H9 (cell line): ENCODE measurements around the gene ANKDD1A. TPM values are rescaled to one million over a fixed set of nuclear protein-coding genes. Genes with fewer than 3 reads are reported as not detected.
A peak's percentile ranks its signal among the peaks of the same experiment; 100 is the strongest.

Experiments
- DNase-seq: peaks from one replicate; pipeline ENCODE4 v3.0.0-alpha.2; 2017
- H2AFZ ChIP-seq: one replicate; pipeline ENCODE4 v1.6.1; 2013; ENCODE audit warnings: mild to moderate bottlenecking, low read length, control low read depth, moderate library complexity
- H2AK5ac ChIP-seq: 2 replicates; pipeline ENCODE4 v1.6.1; 2013; ENCODE audit warnings: low read length, control low read depth, mixed read lengths; ENCODE audit not compliant: insufficient read length
- H2BK120ac ChIP-seq: one replicate; pipeline ENCODE4 v1.6.1; 2013; ENCODE audit warnings: low read depth, mild to moderate bottlenecking, low read length, control low read depth, inconsistent platforms; ENCODE audit not compliant: poor library complexity, severe bottlenecking
- H2BK12ac ChIP-seq: 2 replicates; pipeline ENCODE4 v1.6.1; 2013; ENCODE audit warnings: low read length, control low read depth, mixed read lengths, low read depth; ENCODE audit not compliant: insufficient read length
- H2BK15ac ChIP-seq: 2 replicates; pipeline ENCODE4 v1.6.1; 2013; ENCODE audit warnings: low read depth, low read length, control low read depth
- H2BK20ac ChIP-seq: one replicate; pipeline ENCODE4 v1.6.1; 2013; ENCODE audit warnings: low read depth, mild to moderate bottlenecking, low read length, control low read depth, inconsistent platforms; ENCODE audit not compliant: poor library complexity, severe bottlenecking
- H2BK5ac ChIP-seq: 2 replicates; pipeline ENCODE4 v1.6.1; 2013; ENCODE audit warnings: low read length, control low read depth, mixed read lengths; ENCODE audit not compliant: insufficient read length
- H3K14ac ChIP-seq: 2 replicates; pipeline ENCODE4 v1.6.1; 2013; ENCODE audit warnings: low read length, control low read depth; ENCODE audit not compliant: insufficient read depth
- H3K18ac ChIP-seq: 2 replicates; pipeline ENCODE4 v1.6.1; 2013; ENCODE audit warnings: low read depth, mild to moderate bottlenecking, mixed read lengths, low read length, control low read depth; ENCODE audit not compliant: insufficient read length
- H3K23ac ChIP-seq: 2 replicates; pipeline ENCODE4 v1.6.1; 2013; ENCODE audit warnings: low read length, control low read depth, mixed read lengths, low read depth; ENCODE audit not compliant: insufficient read length
- H3K23me2 ChIP-seq: 2 replicates; pipeline ENCODE4 v1.6.1; 2013; ENCODE audit warnings: low read depth, mild to moderate bottlenecking, mixed read lengths, low read length, control low read depth; ENCODE audit not compliant: insufficient read length, poor library complexity, severe bottlenecking
- H3K27ac ChIP-seq: 2 replicates; pipeline ENCODE4 v1.5.1; 2013; ENCODE audit warnings: low read length, control low read depth, mixed read lengths, low read depth; ENCODE audit not compliant: insufficient read length
- H3K27me3 ChIP-seq: 2 replicates; pipeline ENCODE4 v1.6.1; 2013; ENCODE audit warnings: low read length, control low read depth, inconsistent platforms; ENCODE audit not compliant: insufficient read depth
- H3K4ac ChIP-seq: 2 replicates; pipeline ENCODE4 v1.6.1; 2013; ENCODE audit warnings: low read depth, mild to moderate bottlenecking, control low read depth, inconsistent platforms, low read length, moderate library complexity
- H3K4me1 ChIP-seq: 2 replicates; pipeline ENCODE4 v1.6.1; 2013; ENCODE audit warnings: low read length, control low read depth, inconsistent platforms; ENCODE audit not compliant: insufficient read depth
- H3K4me2 ChIP-seq: 2 replicates; pipeline ENCODE4 v1.6.1; 2013; ENCODE audit warnings: low read length, control low read depth, mixed read lengths; ENCODE audit not compliant: insufficient read length, insufficient read depth
- H3K56ac ChIP-seq: 2 replicates; pipeline ENCODE4 v1.6.1; 2013; ENCODE audit warnings: low read depth, mild to moderate bottlenecking, mixed read lengths, low read length, control low read depth; ENCODE audit not compliant: insufficient read length
- H3K79me1 ChIP-seq: 2 replicates; pipeline ENCODE4 v1.6.1; 2013; ENCODE audit warnings: low read depth, mild to moderate bottlenecking, moderate library complexity, low read length, control low read depth, inconsistent platforms; ENCODE audit not compliant: insufficient read depth, poor library complexity, severe bottlenecking
- H3K79me2 ChIP-seq: 2 replicates; pipeline ENCODE4 v1.6.1; 2013; ENCODE audit warnings: low read length, control low read depth, inconsistent platforms; ENCODE audit not compliant: insufficient read depth
- H3K9ac ChIP-seq: 2 replicates; pipeline ENCODE4 v1.6.1; 2013; ENCODE audit warnings: low read length, control low read depth, mixed read lengths; ENCODE audit not compliant: insufficient read length; ENCODE audit errors: extremely low read depth
- H3K9me3 ChIP-seq: one replicate; pipeline ENCODE4 v1.6.1; 2013; ENCODE audit warnings: low read depth, low read length, inconsistent platforms; ENCODE audit not compliant: control insufficient read depth
- H3T11ph ChIP-seq: one replicate; pipeline ENCODE4 v1.6.1; 2013; ENCODE audit warnings: mild to moderate bottlenecking, low read length, control low read depth, inconsistent platforms
- H4K20me1 ChIP-seq: one replicate; pipeline ENCODE4 v1.6.1; 2013; ENCODE audit not compliant: control insufficient read depth, insufficient read length, insufficient read depth
- H4K5ac ChIP-seq: 2 replicates; pipeline ENCODE4 v1.6.1; 2013; ENCODE audit warnings: low read depth, mild to moderate bottlenecking, mixed read lengths, low read length, control low read depth; ENCODE audit not compliant: insufficient read length
- H4K8ac ChIP-seq: replicated peaks from 2 replicates; pipeline ENCODE4 v1.6.1; 2013; ENCODE audit warnings: low read length, control low read depth, mixed read lengths, low read depth; ENCODE audit not compliant: insufficient read length
- H4K91ac ChIP-seq: 2 replicates; pipeline ENCODE4 v1.6.1; 2013; ENCODE audit warnings: low read depth, mild to moderate bottlenecking, moderate library complexity, mixed read lengths, low read length, control low read depth; ENCODE audit not compliant: insufficient read length
- H3K27ac Mint-ChIP-seq, 3 experiments: 2 replicates in 2 of 3; 3 replicates in 1 of 3; pipeline ENCODE4 v1.8.0; 2020 to 2021; ENCODE audit warnings: mixed read lengths in 3 of 3, mild to moderate bottlenecking in 1 of 3, moderate library complexity in 1 of 3
- H3K27me3 Mint-ChIP-seq: 2 replicates; pipeline ENCODE4 v1.8.0; 2021; ENCODE audit warnings: low read depth, mild to moderate bottlenecking, moderate library complexity, mixed read lengths
- H3K36me3 Mint-ChIP-seq, 3 experiments: 2 replicates in 2 of 3; 3 replicates in 1 of 3; pipeline ENCODE4 v1.8.0; 2020 to 2021; ENCODE audit warnings: low read depth in 3 of 3, mixed read lengths in 3 of 3; ENCODE audit not compliant: insufficient read depth in 1 of 3
- H3K4me1 Mint-ChIP-seq, 2 experiments: 2 replicates each; pipeline ENCODE4 v1.8.0; 2020; ENCODE audit warnings: mixed read lengths in 2 of 2
- H3K4me3 Mint-ChIP-seq, 2 experiments: 2 replicates in 1 of 2; 3 replicates in 1 of 2; pipeline ENCODE4 v1.8.0; 2020 to 2021; ENCODE audit warnings: mild to moderate bottlenecking in 2 of 2, mixed read lengths in 2 of 2, moderate library complexity in 1 of 2
- H3K9me3 Mint-ChIP-seq, 2 experiments: 2 replicates in 1 of 2; 3 replicates in 1 of 2; pipeline ENCODE4 v1.8.0; 2020; ENCODE audit warnings: mild to moderate bottlenecking in 2 of 2, mixed read lengths in 2 of 2, moderate library complexity in 1 of 2
- CTCF ChIP-seq: fragments of 200-600 bp; sonication (generic); conservative IDR thresholded peaks from 3 replicates; pipeline ENCODE4 v1.8.0; 2021; ENCODE audit warnings: antibody characterized with exemption, mild to moderate bottlenecking
- WGBS: extraction: QIAGEN DNeasy Blood & Tissue Kit; methylation state at CpG from one replicate; pipeline ENCODE4 v1.1.7; 2013; ENCODE audit warnings: missing lambda C conversion rate, low lambda C conversion rate, mixed read lengths; ENCODE audit not compliant: insufficient read length; ENCODE audit errors: extremely low coverage; 5-methylcytosine and 5-hydroxymethylcytosine counted together
- total RNA-seq: library from RNA; stranded (reverse); gene quantifications from 2 replicates; pipeline ENCODE4 v1.2.1, GENCODE V29; 2021

The ANKDD1A gene
- total RNA-seq, 1 experiment from 2014 or later, result 3.7 TPM

- Histone ChIP-seq H3K23me2 (no peaks in the 10 kb centered on the region), H3K27me3 (no peaks in the 10 kb centered on the region), H3K4me1 (no peaks in the 10 kb centered on the region), H4K5ac (no peak overlapping the region), H2BK15ac (no peak overlapping the region), H4K20me1 (no peaks in the 10 kb centered on the region), H2BK5ac (no peak overlapping the region), H2BK20ac (no peak overlapping the region), H4K8ac (no peak overlapping the region), H3K27ac (no peak overlapping the region), H3K9me3 (no peaks in the 10 kb centered on the region), H3T11ph (no peak overlapping the region), H3K4me2 (no peak overlapping the region), H3K56ac (no peak overlapping the region), H2AFZ (no peak overlapping the region), H3K4ac (no peak overlapping the region), H3K23ac (no peak overlapping the region), H3K79me1 (no peaks in the 10 kb centered on the region), H4K91ac (no peak overlapping the region), H2BK12ac (no peak overlapping the region), H3K18ac (no peak overlapping the region), H3K14ac (no peak overlapping the region), H3K9ac (no peak overlapping the region), H3K79me2 (no peaks in the 10 kb centered on the region), H2BK120ac (no peak overlapping the region), H2AK5ac (no peak overlapping the region)
- no peaks in the 10 kb centered on the region; the same call in 1 of the 2 replicates for H3K27me3 Mint-ChIP-seq
- no peaks in the 10 kb centered on the region for H3K9me3 Mint-ChIP-seq
- no peak for DNase-seq
- no peaks in the 10 kb centered on the region; a peak in 1 of 7 replicates for H3K36me3 Mint-ChIP-seq
- WGBS, result no CpG with 5 or more reads among the region's 2 CpGs
- no peak for TF ChIP-seq CTCF
- peaks cover 9 to 18% of the 10 kb centered on the region in 2 experiments for H3K4me1 Mint-ChIP-seq
- no peak overlapping the region for H3K27ac Mint-ChIP-seq
- peak overlapping the region in 1 of 2 experiments; percentile 58; a peak in 1 of 5 replicates for H3K4me3 Mint-ChIP-seq
Observed at GRCh38 chr15:64991536-64992135, 79.9 kb downstream of the ANKDD1A start.
